GM11168 (cell line): ENCODE results near the gene PCGF3.
"Not testable (repeated sequence)": the region's sequence is repeated elsewhere in the genome, so short reads cannot be mapped to it uniquely, and the experiment has no call there.

Experiments
- in situ Hi-C: fragments of 300-500 bp; cut with MboI; formaldehyde crosslinking; loops from one replicate; pipeline ENCODE4 v1.12.0; 2022; ENCODE audit warnings: low sequenced_read_pairs; ENCODE audit not compliant: unreplicated experiment

The PCGF3 gene

DNA sequence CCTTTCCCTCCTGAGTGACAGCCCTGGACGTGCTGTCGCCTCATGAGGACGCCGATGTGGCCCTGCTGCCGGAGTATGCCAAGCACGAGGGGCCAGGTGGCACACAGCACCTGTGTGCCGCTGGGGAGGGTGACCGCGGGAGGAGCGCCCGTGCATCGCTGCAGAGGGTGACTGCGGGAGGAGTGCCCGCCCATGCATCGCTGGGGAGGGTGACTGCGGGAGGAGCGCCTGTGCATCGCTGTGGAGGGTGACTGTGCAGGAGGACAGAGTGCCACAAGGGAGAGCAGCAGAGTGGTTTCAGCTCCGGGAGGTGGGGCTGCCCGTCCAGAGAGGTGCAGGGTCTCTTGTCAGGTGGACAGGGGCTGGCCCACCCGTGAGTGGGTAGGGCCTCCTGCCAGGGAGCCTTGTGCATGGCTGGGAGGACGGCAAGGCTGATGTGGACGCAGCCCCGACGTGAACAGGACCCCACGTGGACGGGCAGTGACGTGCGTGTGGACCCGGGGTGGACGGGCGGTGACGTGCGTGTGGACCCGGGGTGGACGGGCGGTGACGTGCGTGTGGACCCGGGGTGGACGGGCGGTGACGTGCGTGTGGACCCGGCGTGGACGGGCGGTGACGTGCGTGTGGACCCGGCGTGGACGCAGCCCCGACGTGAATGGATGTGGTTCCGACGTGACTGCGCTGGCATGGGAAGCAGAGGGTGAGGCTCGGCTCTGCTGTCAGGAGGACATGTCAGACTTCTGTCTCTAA lies 14.7 kb downstream of the PCGF3 start:
- in situ Hi-C loops, result no loop called here

DNA sequence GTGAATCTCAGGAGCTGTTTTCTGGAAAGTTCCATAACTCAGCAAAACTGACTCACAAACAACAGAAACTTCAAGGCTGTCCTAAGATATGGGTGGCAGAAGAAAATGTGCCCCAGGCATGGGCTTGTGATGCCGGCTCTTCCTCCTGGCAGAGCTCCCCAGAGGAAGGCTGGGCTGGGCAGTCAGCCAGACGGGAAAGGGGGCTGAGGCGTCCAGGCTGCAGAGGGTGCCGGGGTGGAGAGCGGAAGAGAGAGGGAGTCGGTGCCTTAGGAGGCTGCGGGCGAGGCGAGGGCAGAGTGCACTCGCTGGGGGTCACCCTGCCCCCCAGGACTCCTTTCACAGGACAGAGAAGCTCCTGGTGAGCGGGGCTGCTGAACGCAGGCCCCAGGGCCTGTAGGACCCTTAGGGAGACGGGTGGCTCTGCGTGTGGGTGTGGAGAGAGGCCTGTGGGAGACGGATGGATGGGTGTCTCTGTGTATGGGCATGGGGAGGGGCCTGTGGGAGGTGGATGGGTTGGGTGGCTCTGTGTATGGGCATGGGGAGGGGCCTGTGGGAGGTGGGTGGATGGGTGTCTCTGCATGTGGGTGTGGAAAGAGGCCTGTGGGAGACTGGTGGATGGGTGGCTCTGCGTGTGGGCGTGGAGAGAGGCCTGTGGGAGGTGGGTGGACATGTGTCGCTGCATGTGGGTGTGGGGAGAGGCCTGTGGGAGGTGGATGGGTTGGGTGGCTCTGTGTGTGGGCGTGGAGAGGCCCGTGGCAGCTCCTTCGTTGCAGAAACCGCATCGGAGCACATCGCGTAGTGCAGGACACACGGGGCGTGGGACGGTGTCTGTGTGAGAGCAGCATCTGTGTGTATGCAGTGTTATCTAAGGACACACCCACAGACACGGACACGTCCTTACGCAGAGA lies 15.9 kb downstream of the PCGF3 start:
- in situ Hi-C loops, result no loop called here

DNA sequence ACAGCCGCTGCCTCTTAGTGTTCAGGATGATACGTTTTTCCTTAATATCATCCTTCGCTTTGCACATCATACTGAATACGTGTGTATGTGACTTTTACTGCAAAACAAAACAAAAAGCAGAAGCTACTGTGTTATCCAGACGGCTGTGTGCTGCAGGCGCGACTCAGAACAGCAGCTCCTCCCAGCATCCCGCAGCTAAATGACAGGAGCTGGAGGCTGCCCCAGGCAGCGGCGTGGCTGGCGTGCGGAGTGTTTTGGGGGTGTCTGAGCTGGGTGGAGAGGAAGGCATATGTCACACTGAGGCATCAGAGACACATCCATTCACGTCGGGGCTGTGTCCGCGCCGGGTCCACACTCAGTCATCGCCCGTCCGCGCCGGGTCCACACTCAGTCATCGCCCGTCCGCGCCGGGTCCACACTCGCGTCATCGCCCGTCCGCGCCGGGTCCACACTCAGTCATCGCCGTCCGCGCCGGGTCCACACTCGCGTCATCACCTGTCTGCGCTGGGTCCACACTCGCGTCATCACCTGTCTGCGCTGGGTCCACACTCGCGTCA lies 16.6 kb downstream of the PCGF3 start:
- in situ Hi-C loops, result no loop called here

DNA sequence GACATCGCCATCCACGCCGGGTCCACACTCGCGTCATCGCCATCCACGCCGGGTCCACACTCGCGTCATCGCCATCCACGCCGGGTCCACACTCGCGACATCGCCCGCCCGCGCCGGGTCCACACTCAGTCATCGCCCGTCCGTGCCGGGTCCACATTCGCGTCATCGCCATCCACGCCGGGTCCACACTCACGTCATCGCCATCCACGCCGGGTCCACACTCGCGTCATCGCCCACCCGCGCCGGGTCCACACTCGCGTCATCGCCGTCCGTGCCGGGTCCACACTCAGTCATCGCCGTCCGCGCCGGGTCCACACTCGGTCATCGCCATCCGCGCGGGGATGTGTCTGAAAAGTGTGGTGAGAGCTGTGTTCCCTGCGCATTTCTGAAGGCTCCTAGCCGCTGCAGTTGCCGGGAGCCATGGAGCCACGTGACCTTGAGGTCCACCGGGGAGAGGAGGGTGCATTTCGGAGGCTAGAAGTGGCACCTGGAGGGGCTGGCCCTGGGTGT lies 17.3 kb downstream of the PCGF3 start:
- in situ Hi-C loops, result no loop called here

DNA sequence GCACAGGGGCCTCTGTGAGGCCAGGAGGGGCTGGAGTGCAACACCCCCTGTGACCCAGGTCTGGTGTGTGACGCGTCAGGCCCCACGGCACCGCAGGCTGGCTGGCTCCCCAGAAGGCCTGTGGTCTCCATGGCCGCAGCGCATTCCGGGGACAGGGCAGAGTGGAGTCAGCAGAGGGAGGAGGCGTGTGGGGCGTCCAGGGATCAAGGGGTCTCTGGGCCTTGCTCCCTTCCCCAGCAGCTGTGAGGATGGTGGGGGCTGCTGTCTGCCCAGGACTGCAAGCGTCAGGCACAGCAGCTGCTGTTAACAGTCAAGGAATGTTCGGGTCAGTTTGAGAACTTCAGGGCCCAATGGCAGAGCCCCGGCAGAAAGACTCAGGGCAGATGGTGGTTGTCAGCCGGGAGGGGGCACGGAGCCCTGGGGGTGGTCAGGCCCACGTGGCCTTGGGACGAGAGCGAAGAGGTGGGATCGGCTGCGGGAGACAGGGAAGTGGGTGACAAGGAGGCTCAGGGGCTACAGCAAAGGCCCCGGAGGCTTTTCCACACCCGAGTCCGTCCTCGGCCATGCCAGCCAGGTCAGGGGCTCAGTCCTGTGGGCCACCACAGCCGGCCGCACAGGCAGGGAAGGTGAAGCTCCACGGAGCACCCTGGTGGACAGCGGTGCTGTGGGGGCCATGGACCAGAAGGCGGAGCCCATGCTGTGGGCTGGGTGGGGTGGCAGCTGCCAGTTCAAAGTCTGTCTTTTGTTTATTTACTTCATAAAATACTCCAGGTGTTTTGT lies 18.3 kb downstream of the PCGF3 start:
- in situ Hi-C loops, result no loop called here

DNA sequence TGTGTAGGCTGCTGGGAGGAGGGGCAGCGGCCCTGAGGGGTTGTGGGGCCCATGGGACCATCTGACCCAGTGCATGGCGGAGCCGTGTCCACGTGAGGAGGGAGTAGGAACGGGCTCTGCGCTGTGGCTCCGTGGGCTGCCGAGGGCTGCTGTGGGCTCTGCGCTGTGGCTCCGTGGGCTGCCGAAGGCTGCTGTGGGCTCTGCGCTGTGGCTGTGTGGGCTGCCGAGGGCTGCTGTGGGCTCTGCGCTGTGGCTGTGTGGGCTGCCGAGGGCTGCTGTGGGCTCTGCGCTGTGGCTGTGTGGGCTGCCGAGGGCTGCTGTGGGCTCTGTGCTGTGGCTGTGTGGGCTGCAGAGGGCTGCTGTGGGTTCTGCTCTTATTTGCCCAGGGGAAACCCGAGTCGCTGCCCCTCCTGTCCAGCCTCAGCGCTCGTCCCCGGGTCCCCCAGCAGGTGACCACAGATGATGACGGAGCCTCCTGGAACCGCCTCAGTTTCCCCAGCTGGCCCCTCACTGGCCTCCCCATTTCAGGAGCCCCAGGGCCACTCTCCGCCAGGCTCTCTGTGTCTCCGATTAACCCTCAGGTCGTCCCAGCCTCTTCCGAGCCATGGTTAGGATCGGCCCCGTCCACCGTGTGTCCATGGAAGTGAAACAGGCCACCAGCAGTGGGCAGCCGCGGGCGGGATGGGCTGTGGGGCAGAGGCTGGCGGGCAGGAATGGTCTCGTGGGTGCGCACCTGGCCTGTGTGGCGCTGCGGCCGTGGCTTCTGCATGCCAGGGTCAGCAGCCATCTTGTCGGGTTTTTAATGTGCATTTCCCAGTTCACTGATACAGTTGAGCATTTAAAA lies 20.0 kb downstream of the PCGF3 start:
- in situ Hi-C loops, result no loop called here

DNA sequence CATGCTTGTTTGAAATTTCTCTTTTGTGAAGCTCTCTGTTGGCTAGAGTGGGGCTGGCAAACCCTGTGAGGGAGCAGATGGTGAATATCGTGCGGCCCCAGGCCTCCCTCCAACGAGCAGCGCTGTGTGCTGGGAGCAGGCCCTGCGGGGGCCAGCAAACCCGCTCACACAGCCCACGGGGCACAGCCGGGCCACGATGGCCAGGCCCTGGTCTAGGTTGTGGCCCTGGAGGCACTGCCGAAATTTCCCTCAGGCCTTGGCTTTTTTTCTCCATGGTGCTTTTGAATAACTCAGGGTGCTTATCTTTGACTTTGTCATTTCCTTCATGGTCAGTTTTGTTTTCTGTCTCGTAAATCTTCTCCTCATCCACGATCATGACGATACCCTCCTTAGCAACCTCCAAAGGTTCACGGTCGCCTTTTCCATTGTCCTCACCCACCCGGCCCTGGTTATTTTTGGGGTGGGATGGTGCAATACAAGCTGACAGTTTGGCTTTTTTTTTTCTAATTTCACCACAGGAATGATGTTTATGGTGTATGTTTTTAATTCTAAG lies 20.7 kb downstream of the PCGF3 start:
- in situ Hi-C loops, result no loop called here

DNA sequence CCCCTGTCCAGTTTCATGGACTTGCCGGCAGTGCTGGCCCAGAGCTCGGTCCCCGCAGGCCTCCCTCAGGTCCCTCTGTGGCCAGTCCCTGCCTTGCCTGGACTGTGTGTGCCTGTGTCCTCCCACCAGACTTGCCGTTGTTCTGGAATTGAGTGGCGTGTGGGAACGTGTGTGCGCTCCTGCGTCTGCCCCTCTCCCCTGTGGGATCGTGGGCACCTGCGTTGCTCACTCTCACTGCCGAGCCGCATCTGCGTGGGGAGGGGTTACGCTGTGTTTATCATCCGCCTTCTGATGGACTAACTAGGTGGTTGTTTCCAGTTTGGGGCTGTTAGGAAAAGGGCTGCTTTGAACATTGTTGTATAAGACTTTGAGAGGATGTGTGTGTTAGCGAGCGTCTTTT lies 21.2 kb downstream of the PCGF3 start:
- in situ Hi-C loops, result no loop called here

DNA sequence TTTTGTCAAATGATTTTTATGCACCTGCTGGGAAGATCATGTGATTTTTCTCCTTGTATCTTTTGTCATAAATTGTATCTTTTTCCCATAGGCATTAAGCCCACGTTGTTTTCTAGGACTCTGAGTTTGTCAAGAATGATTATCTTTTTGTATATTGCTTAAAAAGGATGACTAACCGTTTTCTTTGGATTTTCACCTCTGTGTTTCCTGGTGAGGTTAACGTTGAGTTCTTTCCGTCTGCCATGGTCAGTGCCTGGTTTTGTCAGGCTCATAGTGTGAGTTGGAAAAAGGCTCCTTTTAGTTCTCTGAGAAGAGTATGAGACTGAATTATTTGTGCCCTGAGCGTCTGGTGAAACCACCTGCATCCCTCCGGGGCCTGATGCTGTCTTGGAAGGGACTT lies 21.9 kb downstream of the PCGF3 start:
- in situ Hi-C loops, result no loop called here

DNA sequence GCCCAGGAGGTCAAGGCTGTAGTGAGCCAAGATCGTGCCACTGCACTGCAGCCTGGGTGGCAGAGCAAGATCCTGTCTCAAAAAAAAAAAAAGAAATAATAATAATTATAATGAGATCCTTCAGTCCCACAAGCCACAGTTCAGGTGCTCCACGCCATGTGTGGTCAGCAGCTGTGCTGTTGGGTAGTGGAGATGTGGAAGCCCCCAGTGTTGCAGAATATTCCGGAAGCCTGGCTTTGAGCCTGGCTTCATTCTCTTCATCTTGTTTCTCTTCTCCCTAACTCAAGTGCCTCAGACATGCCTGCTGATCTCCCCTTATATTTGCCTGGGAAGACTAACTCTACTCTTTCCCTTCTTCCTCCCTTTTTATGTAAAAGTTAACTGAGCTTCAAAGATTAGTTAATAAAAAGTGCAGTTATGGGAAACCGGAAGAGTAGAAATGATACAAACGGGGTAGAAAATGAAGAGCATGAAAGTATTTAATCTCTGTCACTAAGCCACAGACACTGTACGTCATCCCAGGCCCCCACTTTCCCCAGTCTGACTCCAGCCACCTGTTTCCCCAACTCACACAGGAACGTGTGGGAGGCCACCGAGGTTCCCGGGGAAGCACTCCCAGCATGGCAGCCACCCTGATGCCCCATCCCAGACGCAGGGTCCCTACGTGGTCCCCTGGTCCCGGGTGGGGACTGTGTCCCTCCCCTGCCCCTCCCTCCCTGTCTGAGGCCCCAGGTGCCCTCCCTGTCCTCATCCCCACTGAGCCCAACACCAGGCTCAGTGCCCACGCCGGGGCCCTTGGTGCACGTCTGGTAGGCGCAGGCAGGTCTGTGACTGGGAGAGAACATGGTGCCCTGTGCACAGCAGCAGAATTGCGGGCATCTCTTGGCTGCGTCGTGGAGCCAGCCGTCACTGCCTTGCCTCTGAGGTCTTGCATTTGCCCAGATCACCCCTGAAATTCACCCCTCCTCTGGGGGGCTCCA lies 24.0 kb downstream of the PCGF3 start:
- in situ Hi-C loops, result no loop called here

DNA sequence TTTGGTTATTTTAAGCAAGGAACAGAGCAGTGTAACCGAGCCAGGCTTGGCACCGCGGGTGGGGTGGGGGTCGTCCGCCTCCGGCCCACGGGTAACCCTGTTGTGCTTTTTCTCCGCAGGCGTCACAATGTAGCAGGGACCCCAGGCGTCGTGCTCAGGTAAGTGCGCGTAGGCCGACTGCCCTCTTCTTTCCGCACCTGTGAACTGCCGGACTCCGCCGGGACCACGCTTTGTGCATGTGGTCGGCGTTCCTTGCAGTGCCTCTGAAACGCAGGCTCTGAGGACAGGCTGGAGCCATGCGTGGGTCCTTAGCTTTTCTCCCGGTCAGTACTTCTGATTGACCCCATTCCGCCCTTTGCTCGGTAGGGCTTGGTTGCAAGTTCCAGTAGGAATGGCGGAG lies 24.9 kb downstream of the PCGF3 start:
- in situ Hi-C loops, result no loop called here

DNA sequence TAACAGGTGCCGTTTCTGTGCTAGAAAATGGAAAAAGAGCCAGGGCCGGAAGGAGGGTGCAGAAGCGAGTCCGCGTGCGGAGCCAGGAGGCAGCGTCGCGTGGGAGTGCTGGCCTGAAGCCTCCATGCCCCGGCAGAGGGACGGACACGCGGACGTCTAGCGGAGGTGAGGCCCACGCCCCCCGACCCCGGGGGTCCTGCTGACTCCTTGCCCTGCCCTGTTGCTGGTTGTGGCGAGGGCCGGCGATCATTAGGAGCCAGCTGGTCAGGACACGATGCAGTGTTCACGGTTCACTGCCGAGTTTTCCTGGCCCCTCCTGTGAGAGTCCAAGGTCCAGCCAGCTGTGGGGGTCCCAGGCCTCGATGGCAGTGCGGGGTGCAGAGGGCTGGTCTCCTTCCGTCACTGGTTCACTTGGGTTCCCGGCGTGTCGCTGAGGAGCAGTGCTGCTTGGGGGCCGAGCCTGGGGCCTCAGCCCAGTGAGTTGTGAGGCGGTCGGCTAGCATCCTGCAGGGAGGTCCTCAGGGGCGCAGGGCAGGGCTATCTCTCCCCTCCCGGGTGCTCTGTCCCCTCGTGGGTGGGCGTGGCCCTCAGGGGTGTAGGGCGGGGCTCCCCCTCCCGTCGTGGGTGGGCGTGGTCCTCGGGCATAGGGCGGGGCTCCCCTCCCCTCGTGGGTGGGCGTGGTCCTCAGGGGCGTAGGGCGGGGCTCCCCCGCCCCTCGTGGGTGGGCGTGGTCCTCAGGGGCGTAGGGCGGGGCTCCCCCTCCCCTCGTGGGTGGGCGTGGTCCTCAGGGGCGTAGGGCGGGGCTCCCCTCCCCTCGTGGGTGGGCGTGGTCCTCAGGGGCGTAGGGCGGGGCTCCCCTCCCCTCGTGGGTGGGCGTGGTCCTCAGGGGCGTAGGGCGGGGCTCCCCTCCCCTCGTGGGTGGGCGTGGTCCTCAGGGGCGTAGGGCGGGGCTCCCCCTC lies 25.6 kb downstream of the PCGF3 start:
- in situ Hi-C loops, result not testable (repeated sequence)

DNA sequence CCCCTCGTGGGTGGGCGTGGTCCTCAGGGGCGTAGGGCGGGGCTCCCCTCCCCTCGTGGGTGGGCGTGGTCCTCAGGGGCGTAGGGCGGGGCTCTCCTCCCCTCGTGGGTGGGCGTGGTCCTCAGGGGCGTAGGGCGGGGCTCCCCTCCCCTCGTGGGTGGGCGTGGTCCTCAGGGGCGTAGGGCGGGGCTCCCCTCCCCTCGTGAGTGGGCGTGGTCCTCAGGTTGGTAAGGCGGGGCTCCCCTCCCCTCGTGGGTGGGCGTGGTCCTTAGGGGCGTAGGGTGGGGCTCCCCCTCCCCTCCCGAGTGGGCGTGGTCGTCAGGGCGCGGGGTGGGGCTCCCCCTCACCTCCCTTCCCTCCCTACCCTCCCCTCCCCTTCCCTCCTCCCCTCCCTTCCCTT lies 26.3 kb downstream of the PCGF3 start:
- in situ Hi-C loops, result not testable (repeated sequence)

DNA sequence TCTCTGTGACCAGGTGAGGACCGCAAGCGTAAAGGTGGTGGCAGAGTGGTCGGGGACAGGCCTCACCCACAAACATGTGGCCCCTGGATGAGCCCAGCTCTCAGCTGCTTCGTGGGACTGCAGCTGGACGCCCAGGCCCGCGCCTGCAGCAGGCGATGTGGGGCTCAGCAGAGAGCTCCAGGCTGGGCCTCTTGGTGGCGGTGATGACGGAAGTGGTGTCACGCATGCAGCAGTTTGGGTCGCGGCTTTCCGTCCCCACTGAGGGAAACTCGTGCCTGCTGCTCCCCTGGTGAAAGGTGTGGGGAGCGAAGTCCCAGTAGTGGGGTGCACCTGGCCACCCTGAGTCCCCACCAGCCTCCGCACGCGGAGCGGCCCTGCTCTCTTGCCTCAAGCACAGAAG lies 26.9 kb downstream of the PCGF3 start:
- in situ Hi-C loops, result no loop called here

DNA sequence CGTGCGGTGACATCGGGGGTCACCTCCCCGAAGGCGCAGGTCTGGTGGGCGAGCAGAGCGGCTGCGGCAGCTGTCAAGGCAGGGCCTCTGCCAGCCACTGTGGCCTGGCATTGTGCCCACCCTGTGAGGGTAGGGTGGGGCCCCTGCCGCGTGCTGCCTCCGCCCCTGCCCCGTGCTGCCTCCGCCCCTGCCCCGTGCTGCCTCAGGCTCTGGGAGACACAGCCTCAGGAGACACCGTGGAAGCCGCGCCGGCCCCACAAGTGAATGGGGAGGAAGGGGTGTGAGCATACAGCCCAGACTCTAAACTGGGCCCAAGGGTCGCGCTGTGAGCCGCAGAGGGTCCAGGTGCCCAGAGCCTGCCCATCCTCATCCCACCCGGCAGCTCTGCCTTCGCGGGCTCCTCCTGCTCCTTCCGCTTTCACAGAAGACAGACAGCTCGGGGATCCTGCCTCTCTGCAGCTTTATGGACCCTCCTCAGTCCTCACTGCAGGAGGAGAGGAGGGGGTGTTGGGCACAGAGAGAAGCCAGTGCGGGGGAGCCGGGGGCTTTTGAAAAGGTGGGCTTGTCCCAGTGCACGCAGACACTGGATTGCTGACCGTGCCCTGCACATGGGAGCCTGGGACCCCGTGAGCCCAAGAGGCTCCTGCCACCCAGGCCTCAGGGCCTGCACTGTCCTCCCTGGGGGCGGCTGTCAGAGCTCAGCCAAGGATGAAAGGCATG lies 27.4 kb downstream of the PCGF3 start:
- in situ Hi-C loops, result no loop called here

DNA sequence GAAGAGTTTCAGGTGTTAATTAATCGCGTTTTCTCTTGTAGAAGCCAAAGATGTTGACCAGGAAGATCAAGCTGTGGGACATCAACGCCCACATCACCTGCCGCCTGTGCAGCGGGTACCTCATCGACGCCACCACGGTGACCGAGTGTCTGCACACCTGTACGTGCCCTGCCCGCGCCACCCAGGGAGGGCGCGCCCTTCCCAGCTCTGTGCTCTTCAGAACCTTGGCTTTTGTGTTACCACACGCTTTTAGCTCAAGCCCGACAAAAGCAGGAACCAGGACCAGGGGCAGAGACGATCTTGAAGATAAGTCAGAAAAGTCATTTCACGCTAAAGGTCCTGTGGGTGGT lies 28.0 kb downstream of the PCGF3 start:
- in situ Hi-C loops, result no loop called here
